H9 (cell line): Measurements from ENCODE around the gene AJAP1. TPM values are rescaled to one million over a fixed set of nuclear protein-coding genes. Genes with fewer than 3 reads are reported as not detected.

Experiments used
- DNase-seq: peaks from one replicate; pipeline ENCODE4 v3.0.0-alpha.2; 2017
- H2AFZ ChIP-seq: one replicate; pipeline ENCODE4 v1.6.1; 2013; ENCODE audit warnings: mild to moderate bottlenecking, low read length, control low read depth, moderate library complexity
- H2AK5ac ChIP-seq: 2 replicates; pipeline ENCODE4 v1.6.1; 2013; ENCODE audit warnings: low read length, control low read depth, mixed read lengths; ENCODE audit not compliant: insufficient read length
- H2BK120ac ChIP-seq: one replicate; pipeline ENCODE4 v1.6.1; 2013; ENCODE audit warnings: low read depth, mild to moderate bottlenecking, low read length, control low read depth, inconsistent platforms; ENCODE audit not compliant: poor library complexity, severe bottlenecking
- H2BK12ac ChIP-seq: 2 replicates; pipeline ENCODE4 v1.6.1; 2013; ENCODE audit warnings: low read length, control low read depth, mixed read lengths, low read depth; ENCODE audit not compliant: insufficient read length
- H2BK15ac ChIP-seq: 2 replicates; pipeline ENCODE4 v1.6.1; 2013; ENCODE audit warnings: low read depth, low read length, control low read depth
- H2BK20ac ChIP-seq: one replicate; pipeline ENCODE4 v1.6.1; 2013; ENCODE audit warnings: low read depth, mild to moderate bottlenecking, low read length, control low read depth, inconsistent platforms; ENCODE audit not compliant: poor library complexity, severe bottlenecking
- H2BK5ac ChIP-seq: 2 replicates; pipeline ENCODE4 v1.6.1; 2013; ENCODE audit warnings: low read length, control low read depth, mixed read lengths; ENCODE audit not compliant: insufficient read length
- H3K14ac ChIP-seq: 2 replicates; pipeline ENCODE4 v1.6.1; 2013; ENCODE audit warnings: low read length, control low read depth; ENCODE audit not compliant: insufficient read depth
- H3K18ac ChIP-seq: 2 replicates; pipeline ENCODE4 v1.6.1; 2013; ENCODE audit warnings: low read depth, mild to moderate bottlenecking, mixed read lengths, low read length, control low read depth; ENCODE audit not compliant: insufficient read length
- H3K23ac ChIP-seq: 2 replicates; pipeline ENCODE4 v1.6.1; 2013; ENCODE audit warnings: low read length, control low read depth, mixed read lengths, low read depth; ENCODE audit not compliant: insufficient read length
- H3K23me2 ChIP-seq: 2 replicates; pipeline ENCODE4 v1.6.1; 2013; ENCODE audit warnings: low read depth, mild to moderate bottlenecking, mixed read lengths, low read length, control low read depth; ENCODE audit not compliant: insufficient read length, poor library complexity, severe bottlenecking
- H3K27ac ChIP-seq: 2 replicates; pipeline ENCODE4 v1.5.1; 2013; ENCODE audit warnings: low read length, control low read depth, mixed read lengths, low read depth; ENCODE audit not compliant: insufficient read length
- H3K27me3 ChIP-seq: 2 replicates; pipeline ENCODE4 v1.6.1; 2013; ENCODE audit warnings: low read length, control low read depth, inconsistent platforms; ENCODE audit not compliant: insufficient read depth
- H3K4ac ChIP-seq: 2 replicates; pipeline ENCODE4 v1.6.1; 2013; ENCODE audit warnings: low read depth, mild to moderate bottlenecking, control low read depth, inconsistent platforms, low read length, moderate library complexity
- H3K4me1 ChIP-seq: 2 replicates; pipeline ENCODE4 v1.6.1; 2013; ENCODE audit warnings: low read length, control low read depth, inconsistent platforms; ENCODE audit not compliant: insufficient read depth
- H3K4me2 ChIP-seq: 2 replicates; pipeline ENCODE4 v1.6.1; 2013; ENCODE audit warnings: low read length, control low read depth, mixed read lengths; ENCODE audit not compliant: insufficient read length, insufficient read depth
- H3K56ac ChIP-seq: 2 replicates; pipeline ENCODE4 v1.6.1; 2013; ENCODE audit warnings: low read depth, mild to moderate bottlenecking, mixed read lengths, low read length, control low read depth; ENCODE audit not compliant: insufficient read length
- H3K79me1 ChIP-seq: 2 replicates; pipeline ENCODE4 v1.6.1; 2013; ENCODE audit warnings: low read depth, mild to moderate bottlenecking, moderate library complexity, low read length, control low read depth, inconsistent platforms; ENCODE audit not compliant: insufficient read depth, poor library complexity, severe bottlenecking
- H3K79me2 ChIP-seq: 2 replicates; pipeline ENCODE4 v1.6.1; 2013; ENCODE audit warnings: low read length, control low read depth, inconsistent platforms; ENCODE audit not compliant: insufficient read depth
- H3K9ac ChIP-seq: 2 replicates; pipeline ENCODE4 v1.6.1; 2013; ENCODE audit warnings: low read length, control low read depth, mixed read lengths; ENCODE audit not compliant: insufficient read length; ENCODE audit errors: extremely low read depth
- H3K9me3 ChIP-seq: one replicate; pipeline ENCODE4 v1.6.1; 2013; ENCODE audit warnings: low read depth, low read length, inconsistent platforms; ENCODE audit not compliant: control insufficient read depth
- H3T11ph ChIP-seq: one replicate; pipeline ENCODE4 v1.6.1; 2013; ENCODE audit warnings: mild to moderate bottlenecking, low read length, control low read depth, inconsistent platforms
- H4K20me1 ChIP-seq: one replicate; pipeline ENCODE4 v1.6.1; 2013; ENCODE audit not compliant: control insufficient read depth, insufficient read length, insufficient read depth
- H4K5ac ChIP-seq: 2 replicates; pipeline ENCODE4 v1.6.1; 2013; ENCODE audit warnings: low read depth, mild to moderate bottlenecking, mixed read lengths, low read length, control low read depth; ENCODE audit not compliant: insufficient read length
- H4K8ac ChIP-seq: replicated peaks from 2 replicates; pipeline ENCODE4 v1.6.1; 2013; ENCODE audit warnings: low read length, control low read depth, mixed read lengths, low read depth; ENCODE audit not compliant: insufficient read length
- H4K91ac ChIP-seq: 2 replicates; pipeline ENCODE4 v1.6.1; 2013; ENCODE audit warnings: low read depth, mild to moderate bottlenecking, moderate library complexity, mixed read lengths, low read length, control low read depth; ENCODE audit not compliant: insufficient read length
- H3K27ac Mint-ChIP-seq, 3 experiments: 2 replicates in 2 of 3; 3 replicates in 1 of 3; pipeline ENCODE4 v1.8.0; 2020 to 2021; ENCODE audit warnings: mixed read lengths in 3 of 3, mild to moderate bottlenecking in 1 of 3, moderate library complexity in 1 of 3
- H3K27me3 Mint-ChIP-seq: 2 replicates; pipeline ENCODE4 v1.8.0; 2021; ENCODE audit warnings: low read depth, mild to moderate bottlenecking, moderate library complexity, mixed read lengths
- H3K36me3 Mint-ChIP-seq, 3 experiments: 2 replicates in 2 of 3; 3 replicates in 1 of 3; pipeline ENCODE4 v1.8.0; 2020 to 2021; ENCODE audit warnings: low read depth in 3 of 3, mixed read lengths in 3 of 3; ENCODE audit not compliant: insufficient read depth in 1 of 3
- H3K4me1 Mint-ChIP-seq, 2 experiments: 2 replicates each; pipeline ENCODE4 v1.8.0; 2020; ENCODE audit warnings: mixed read lengths in 2 of 2
- H3K4me3 Mint-ChIP-seq, 2 experiments: 2 replicates in 1 of 2; 3 replicates in 1 of 2; pipeline ENCODE4 v1.8.0; 2020 to 2021; ENCODE audit warnings: mild to moderate bottlenecking in 2 of 2, mixed read lengths in 2 of 2, moderate library complexity in 1 of 2
- H3K9me3 Mint-ChIP-seq, 2 experiments: 2 replicates in 1 of 2; 3 replicates in 1 of 2; pipeline ENCODE4 v1.8.0; 2020; ENCODE audit warnings: mild to moderate bottlenecking in 2 of 2, mixed read lengths in 2 of 2, moderate library complexity in 1 of 2
- CTCF ChIP-seq: fragments of 200-600 bp; sonication (generic); conservative IDR thresholded peaks from 3 replicates; pipeline ENCODE4 v1.8.0; 2021; ENCODE audit warnings: antibody characterized with exemption, mild to moderate bottlenecking
- WGBS: extraction: QIAGEN DNeasy Blood & Tissue Kit; methylation state at CpG from one replicate; pipeline ENCODE4 v1.1.7; 2013; ENCODE audit warnings: missing lambda C conversion rate, low lambda C conversion rate, mixed read lengths; ENCODE audit not compliant: insufficient read length; ENCODE audit errors: extremely low coverage; 5-methylcytosine and 5-hydroxymethylcytosine counted together
- total RNA-seq: library from RNA; stranded (reverse); gene quantifications from 2 replicates; pipeline ENCODE4 v1.2.1, GENCODE V29; 2021

The AJAP1 gene
- total RNA-seq, 1 experiment from 2014 or later, result 8.6 TPM

GRCh38 chr1:4792565-4792964 lies 138.2 kb downstream of the AJAP1 start:
- H3K9ac ChIP-seq, result no peak overlapping the region
- H4K20me1 ChIP-seq, result no peaks in the 10 kb centered on the region
- H2BK20ac ChIP-seq, result no peak overlapping the region
- no peak overlapping the region for H3T11ph ChIP-seq
- peaks cover 2% of the 10 kb centered on the region for H3K27me3 ChIP-seq
- Mint-ChIP-seq H3K9me3 (peaks cover 10 to 14% of the 10 kb centered on the region in 2 experiments; a peak in 4 of 5 replicates), H3K4me1 (peaks cover 6 to 13% of the 10 kb centered on the region in 2 experiments; a peak in 2 of 4 replicates), H3K36me3 (peaks cover 0 to 7% (median 4%) of the 10 kb centered on the region in 3 experiments; a peak in 4 of 7 replicates), H3K27me3 (peaks cover 10% of the 10 kb centered on the region), H3K4me3 (no peak overlapping the region), H3K27ac (no peak overlapping the region)
- H3K23ac ChIP-seq, result no peak overlapping the region
- no peaks in the 10 kb centered on the region for H3K79me2 ChIP-seq
- DNase-seq, result no peak
- no peak for TF ChIP-seq CTCF
- no peak overlapping the region for H3K18ac ChIP-seq
- peaks cover 8% of the 10 kb centered on the region for H3K9me3 ChIP-seq
- no peak overlapping the region for H3K27ac ChIP-seq
- no peaks in the 10 kb centered on the region for H3K4me1 ChIP-seq
- no peak overlapping the region for H2AK5ac ChIP-seq
- H4K5ac ChIP-seq, result no peak overlapping the region
- H3K14ac ChIP-seq, result no peak overlapping the region
- H2BK12ac ChIP-seq, result no peak overlapping the region
- H3K56ac ChIP-seq, result no peak overlapping the region
- no peak overlapping the region for H2BK5ac ChIP-seq
- no peak overlapping the region for H2BK15ac ChIP-seq
- H3K4me2 ChIP-seq, result no peak overlapping the region
- no peak overlapping the region for H3K4ac ChIP-seq
- no peak overlapping the region for H4K8ac ChIP-seq
- no peaks in the 10 kb centered on the region for H3K23me2 ChIP-seq
- no peaks in the 10 kb centered on the region for H3K79me1 ChIP-seq
- no peak overlapping the region for H4K91ac ChIP-seq
- no peak overlapping the region for H2AFZ ChIP-seq
- WGBS, result no CpG with 5 or more reads among the region's 4 CpGs
- no peak overlapping the region for H2BK120ac ChIP-seq
